HG03354 (cell line): ENCODE measurements around the gene SOX8.

Source experiments
- ATAC-seq: cut with Tn5 transposase; IDR thresholded peaks from one replicate; pipeline ENCODE4 v1.9.1; 2021; ENCODE audit warnings: mild to moderate bottlenecking; ENCODE audit not compliant: unreplicated experiment, poor library complexity, severe bottlenecking

SOX8 gene

DNA sequence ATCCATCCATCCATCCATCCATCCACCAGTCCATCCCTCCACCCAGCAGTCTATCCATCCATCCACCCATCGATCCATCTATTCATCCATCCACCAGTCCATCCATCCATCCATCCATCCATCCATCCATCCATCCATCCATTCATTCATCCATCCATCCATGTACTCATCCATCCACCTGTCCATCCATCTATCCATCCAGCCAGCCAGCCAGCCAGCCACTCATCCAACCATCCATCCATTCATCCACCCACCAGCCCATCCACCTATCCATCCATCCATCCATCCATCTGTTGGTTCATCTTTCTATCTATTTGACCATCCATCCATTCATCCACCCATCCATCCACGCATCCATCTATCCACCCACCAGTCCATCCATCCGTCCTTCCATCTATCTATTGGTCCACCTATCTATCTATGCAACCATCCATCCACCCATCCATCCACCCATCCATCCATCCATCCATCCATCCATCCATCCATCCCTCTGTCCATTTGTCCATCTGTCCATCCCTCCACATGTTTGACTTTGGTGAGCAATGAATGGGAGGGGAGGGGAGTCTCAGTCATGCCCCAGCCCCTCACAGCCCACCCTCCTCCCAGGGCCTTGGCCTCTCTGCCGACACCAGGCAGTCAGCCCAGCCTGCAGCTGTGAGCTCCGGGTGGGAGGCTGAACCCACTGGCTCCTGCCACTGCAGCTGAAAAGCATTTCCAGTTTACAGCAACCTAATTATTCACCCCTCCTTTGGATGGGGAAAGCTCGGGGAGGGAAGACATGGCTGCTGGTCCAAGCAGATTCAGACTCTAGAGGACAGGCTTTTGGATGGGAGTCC is 52.9 kb downstream of the SOX8 start:
- ATAC-seq, result no peak

DNA sequence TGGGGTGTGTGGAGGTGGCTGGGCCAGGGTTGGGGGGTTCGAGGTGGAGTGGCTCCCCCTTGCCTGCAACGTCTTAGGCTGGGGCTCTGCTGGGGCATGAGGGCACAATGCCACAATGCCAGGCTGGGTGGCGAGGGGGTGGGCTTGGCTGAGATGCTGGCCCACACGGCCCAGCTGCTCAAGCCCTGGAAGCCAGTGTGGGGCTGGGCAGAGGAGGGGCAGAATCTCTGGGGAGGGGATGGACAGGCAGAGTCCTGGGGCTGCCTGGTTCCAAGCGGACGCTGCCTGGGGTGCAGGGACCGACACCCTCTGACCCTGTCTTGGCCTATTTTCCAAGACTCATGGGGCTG is 53.5 kb downstream of the SOX8 start:
- ATAC-seq, result no peak

DNA sequence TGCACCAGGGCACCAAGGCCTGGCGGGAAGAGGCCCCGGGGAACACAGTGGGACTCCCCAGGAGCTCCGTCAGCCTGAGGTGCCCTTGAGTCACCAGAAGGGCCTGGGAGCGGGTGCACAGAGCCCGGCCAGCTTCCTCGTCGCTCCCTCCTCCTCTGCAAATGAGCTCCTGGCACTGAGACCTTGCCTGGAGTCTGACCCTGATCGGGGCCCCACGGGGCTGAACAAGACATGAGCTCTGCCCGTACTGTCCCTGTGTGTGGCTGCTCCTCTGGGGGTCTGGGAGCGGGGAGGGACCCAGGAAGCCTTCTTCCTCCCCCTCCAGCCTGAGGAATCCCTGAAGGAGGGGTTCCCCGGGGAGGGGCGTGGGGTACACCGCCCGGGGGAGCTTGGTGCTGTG is 54.6 kb downstream of the SOX8 start:
- ATAC-seq, result no peak
